Ishikawa (cell line): ENCODE data around the gene GPR78.

ENCODE experiments used
- NFIC ChIP-seq: IDR thresholded peaks from 2 replicates; pipeline ENCODE4 v1.6.1; 2012
- RAD21 ChIP-seq: IDR thresholded peaks from 2 replicates; pipeline ENCODE4 v1.6.1; 2012; ENCODE audit warnings: low read depth
- TAF1 ChIP-seq: IDR thresholded peaks from 2 replicates; pipeline ENCODE4 v1.6.1; 2012; ENCODE audit warnings: low read depth, mild to moderate bottlenecking
- TCF12 ChIP-seq: IDR thresholded peaks from 2 replicates; pipeline ENCODE4 v1.6.1; 2012; ENCODE audit warnings: low read depth
- ZBTB7A ChIP-seq: IDR thresholded peaks from 2 replicates; pipeline ENCODE4 v1.6.1; 2012; ENCODE audit warnings: low read depth

DNA sequence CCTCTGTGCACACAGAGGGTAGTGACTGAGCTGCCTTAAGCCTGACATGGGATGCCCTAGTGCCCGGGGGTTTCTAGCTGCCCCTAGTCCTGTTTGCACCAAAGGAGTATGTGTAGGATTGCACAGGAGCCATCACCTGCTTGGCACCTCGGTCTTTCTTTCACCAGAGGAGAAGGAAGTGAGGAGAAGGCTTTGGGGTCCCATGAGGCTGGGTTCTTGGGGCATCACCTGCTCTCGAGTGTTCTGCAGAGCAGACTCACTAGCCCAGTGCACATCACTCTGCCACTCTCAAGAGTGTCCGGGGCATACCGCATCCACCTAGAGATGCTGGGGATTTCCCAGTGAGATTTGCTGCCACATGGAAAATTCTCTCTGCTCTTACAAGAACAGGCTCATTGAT lies 40.5 kb upstream of the GPR78 start:
- TF ChIP-seq ZBTB7A: no peak
- TF ChIP-seq TAF1: no peak
- TF ChIP-seq TCF12: no peak
- no peak for TF ChIP-seq RAD21
- TF ChIP-seq NFIC: no peak
